D721Med (cell line): ENCODE data around the gene CNPY1.

ENCODE experiments used
- DNase-seq: peaks from one replicate; pipeline ENCODE4 v3.0.0; 2011; ENCODE audit warnings: low spot score; ENCODE audit not compliant: insufficient read length
- FAIRE-seq: peaks from 2 replicates; lab custom pipeline; 2011; peaks lifted over from hg19 to GRCh38; lab: Jason Lieb, UNC
- CTCF ChIP-seq: IDR thresholded peaks from 2 replicates; pipeline ENCODE4 v1.5.1; 2012; ENCODE audit warnings: mild to moderate bottlenecking, control low read depth; ENCODE audit not compliant: insufficient read depth; ENCODE audit errors: missing control alignments

The CNPY1 gene

GRCh38 chr7:155469311-155470185, 76.8 kb downstream of the CNPY1 start:
- DNase-seq (no peak), FAIRE-seq (no peak)
- no peak for TF ChIP-seq CTCF

DNA sequence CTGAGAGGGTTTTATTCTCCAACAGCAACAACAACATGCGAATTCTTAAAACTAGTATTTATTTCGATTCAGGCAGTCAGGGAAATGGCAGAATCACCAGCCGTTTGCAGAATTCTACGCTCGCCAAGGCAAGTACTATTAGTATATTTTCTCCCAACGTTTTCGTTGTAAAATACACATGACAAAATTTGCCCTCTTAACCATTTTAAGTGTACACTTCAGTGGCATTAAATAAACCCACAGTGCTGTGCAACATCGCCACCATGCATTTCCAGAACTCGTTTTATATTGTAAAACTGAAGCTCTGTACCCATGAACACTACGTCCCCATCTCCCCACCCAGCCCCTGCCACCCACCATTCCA, 77.6 kb downstream of the CNPY1 start:
- no peak for TF ChIP-seq CTCF
- DNase-seq: no peak
- no peak for FAIRE-seq

DNA sequence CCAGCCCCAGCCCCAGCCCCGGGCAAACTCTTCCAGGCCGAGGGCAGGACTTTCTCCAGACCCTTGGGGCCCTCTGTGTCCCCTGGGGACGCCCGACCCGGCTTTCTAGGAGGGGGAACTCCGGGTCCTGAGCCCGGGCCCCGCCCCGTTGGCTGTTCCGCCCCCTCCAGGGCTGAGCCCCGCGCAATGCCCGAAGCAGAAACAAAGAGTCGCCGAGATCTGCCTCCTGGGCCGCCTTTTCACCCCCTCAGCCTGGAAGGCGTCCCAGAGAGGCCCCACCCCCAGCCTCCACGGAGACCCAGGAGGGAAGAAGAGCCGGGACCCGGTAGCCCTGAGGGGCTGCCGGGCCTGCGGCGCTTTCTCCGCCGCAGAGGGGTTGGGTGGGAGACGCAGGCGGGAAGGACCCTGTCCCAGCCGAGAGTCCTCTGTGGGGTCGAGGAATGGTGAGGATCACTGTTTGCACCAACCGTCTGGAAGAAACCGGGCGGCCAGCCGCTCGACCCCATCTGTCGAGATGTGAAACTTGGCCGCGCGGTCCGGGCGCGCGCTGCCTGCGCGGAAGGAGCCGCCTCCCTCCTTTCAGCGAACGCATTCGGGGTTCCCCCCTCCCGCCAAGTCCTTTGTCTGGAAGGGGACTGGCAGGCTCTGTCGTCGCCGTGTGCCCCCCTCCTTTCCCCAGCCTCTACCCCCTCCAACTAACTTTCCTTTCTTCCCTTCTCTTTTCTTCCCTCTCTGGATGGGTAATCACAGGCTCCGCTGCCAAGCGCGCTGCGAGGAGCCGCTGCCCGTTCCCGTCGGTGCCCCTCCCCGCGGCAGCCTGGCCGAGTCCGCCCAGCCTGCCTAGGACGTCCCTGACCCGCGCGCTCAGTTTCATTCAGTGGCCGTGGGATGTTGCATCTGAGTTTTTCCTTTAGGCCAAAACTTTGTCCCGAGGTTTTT, 78.2 kb downstream of the CNPY1 start:
- no peak for DNase-seq
- FAIRE-seq: no peak
- TF ChIP-seq CTCF: no peak

DNA sequence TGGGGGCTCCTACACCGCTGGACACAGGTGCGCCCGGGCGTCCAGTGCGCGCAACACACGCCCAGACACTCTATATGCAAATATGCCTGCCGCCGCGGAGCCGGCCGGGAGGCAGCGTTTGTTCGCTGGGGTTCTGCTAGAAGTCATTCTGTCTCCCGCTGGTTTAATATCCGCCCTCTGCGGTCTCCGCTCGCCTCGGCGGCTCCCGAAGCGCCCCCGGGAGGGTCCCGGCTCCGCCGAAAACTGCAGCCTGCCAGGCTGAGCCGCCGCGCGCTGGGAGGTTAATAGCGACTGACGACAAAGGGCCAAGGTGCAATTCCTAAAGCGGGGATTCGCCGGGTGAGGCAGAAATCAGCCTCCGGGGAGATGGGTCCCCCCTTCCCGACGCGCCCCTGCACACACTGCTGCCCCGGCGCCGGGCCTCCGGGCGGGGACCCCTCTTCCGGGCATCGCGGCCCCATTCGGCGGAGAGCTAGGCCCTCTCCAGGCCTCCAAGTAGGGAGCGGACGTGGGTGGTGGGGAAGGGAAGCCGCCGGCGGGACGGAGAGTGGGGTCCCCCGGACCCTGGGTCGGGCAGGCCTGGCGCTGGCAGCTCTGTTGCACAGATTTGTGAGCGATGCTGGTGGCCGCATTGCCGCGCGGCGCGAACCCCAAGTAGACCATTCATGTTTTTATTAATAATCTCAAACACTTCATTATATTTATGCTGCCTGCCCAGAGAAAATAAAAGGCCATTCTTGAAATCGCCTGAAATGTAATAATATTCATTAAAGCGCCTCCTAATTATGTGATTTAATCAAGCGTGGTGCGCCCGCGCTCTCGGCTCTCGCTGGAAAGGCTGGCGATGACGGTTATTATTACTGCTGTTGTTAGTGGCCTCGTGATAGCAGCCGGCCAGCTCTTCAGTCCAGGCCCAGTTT, 79.3 kb downstream of the CNPY1 start:
- FAIRE-seq (no peak), DNase-seq (no peak)
- TF ChIP-seq CTCF: no peak

DNA sequence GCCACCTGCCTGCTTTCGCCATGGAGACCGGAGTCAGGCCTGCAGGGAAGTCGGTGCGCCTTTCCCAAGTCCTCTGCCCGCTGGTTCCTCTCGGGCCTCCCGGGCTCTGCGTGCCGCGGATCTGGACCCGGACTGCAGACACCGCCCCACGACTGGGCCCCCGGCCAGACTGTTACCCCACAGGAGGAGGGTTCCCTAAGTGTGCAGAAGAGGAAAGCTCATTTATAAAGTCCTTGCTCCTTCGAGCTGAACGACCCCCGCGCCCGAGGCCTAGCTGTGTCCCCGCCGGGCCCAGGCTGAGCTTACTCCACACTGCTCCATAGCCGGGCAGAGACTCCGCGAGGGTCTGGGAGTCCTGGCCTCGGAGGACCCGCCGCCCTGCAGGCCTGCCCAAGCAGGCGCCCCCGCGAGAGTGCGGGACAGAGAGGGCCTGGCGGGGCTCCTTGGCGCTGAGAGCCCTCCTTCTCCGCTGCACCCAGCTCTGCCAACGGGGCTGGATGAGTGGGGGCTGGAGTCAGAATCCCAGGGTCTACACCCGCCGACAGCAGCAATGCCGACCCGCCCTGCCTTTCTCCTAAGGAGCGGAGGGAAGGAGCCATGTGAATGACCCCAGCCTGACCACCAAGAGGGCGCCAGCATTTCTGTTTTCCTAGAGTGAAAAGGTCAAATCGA, 80.1 kb downstream of the CNPY1 start:
- DNase-seq (no peak), FAIRE-seq (no peak)
- no peak for TF ChIP-seq CTCF

- TF ChIP-seq CTCF: no peak
- no peak for FAIRE-seq
- DNase-seq: no peak
Observed at GRCh38 chr7:155465761-155466141, 80.6 kb downstream of the CNPY1 start.
